ENCODE data around the gene KIAA0753.

- TF ChIP-seq CTCF (conservative IDR thresholded peaks at IDR 0.05; ENCODE audit: low read depth, low read length) (no peak), RAD21 (IDR thresholded peaks at IDR 0.05; ENCODE audit: low read length) (no peak), CEBPB (IDR thresholded peaks at IDR 0.05; ENCODE audit: low read depth, low read length) (no peak), POLR2A (IDR thresholded peaks at IDR 0.05; ENCODE audit: low read depth, low read length) (no peak), SMC3 (IDR thresholded peaks at IDR 0.05; ENCODE audit: low read depth, low read length) (no peak), FOS (IDR thresholded peaks at IDR 0.05; ENCODE audit: low read depth, low read length) (no peak), USF2 (IDR thresholded peaks at IDR 0.05; ENCODE audit: low read depth, low read length) (no peak), RFX5 (IDR thresholded peaks at IDR 0.05; ENCODE audit: low read depth, low read length) (no peak), MAZ (IDR thresholded peaks at IDR 0.05; ENCODE audit: borderline replicate concordance, low read depth, low read length) (no peak)
These were observed 88.5 kb downstream of the KIAA0753 start for GRCh38 chr17:6551869-6552531.
